ENCODE results near the gene DBI. TPM values are rescaled to one million over a fixed set of nuclear protein-coding genes. Genes with fewer than 3 reads are reported as not detected.

The DBI gene
- total RNA-seq, 6 donors from 2014 or later: 60.8 to 250 (median 159) TPM

DNA sequence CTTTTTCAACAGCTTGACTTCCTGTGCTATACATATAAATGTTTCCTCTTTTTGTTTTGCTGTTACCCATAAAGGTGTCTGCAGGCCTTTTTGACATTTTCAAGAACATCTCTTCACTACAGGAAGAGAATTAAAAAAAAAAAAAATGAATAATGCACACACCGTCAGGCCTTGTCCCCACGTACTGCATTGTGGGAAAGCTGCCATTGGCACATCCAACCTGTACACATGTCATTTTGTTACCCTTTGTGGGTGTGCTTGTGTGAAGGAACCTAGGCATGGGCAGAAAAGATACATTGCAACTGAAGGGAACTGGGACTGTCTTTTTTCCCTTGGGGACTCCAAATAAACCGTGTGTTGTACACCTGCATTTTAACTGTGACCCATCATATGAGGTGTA lies 48.1 kb downstream of the DBI start:
- H3K9me3 ChIP-seq: no peaks in the 10 kb centered on the region
- no peaks in the 10 kb centered on the region for H3K27me3 ChIP-seq
- TF ChIP-seq POLR2A (IDR thresholded peaks at IDR 0.05) (no peak), EP300 (IDR thresholded peaks at IDR 0.05) (no peak), POLR2AphosphoS5 (IDR thresholded peaks at IDR 0.05) (no peak)
- TF ChIP-seq, protein P1, sequence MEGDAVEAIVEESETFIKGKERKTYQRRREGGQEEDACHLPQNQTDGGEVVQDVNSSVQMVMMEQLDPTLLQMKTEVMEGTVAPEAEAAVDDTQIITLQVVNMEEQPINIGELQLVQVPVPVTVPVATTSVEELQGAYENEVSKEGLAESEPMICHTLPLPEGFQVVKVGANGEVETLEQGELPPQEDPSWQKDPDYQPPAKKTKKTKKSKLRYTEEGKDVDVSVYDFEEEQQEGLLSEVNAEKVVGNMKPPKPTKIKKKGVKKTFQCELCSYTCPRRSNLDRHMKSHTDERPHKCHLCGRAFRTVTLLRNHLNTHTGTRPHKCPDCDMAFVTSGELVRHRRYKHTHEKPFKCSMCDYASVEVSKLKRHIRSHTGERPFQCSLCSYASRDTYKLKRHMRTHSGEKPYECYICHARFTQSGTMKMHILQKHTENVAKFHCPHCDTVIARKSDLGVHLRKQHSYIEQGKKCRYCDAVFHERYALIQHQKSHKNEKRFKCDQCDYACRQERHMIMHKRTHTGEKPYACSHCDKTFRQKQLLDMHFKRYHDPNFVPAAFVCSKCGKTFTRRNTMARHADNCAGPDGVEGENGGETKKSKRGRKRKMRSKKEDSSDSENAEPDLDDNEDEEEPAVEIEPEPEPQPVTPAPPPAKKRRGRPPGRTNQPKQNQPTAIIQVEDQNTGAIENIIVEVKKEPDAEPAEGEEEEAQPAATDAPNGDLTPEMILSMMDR (IDR thresholded peaks at IDR 0.05): no peak

GRCh38 chr2:119415630-119416029 lies 48.9 kb downstream of the DBI start:
- Histone ChIP-seq H3K36me3 (no peaks in the 10 kb centered on the region), H3K27me3 (no peaks in the 10 kb centered on the region), H3K4me3 (no peak overlapping the region), H3K27ac (no peak overlapping the region), H3K9me3 (no peaks in the 10 kb centered on the region), H3K4me1 (no peaks in the 10 kb centered on the region)
- DNase-seq (no peak), ATAC-seq (ENCODE audit: low FRiP score in 2 of 2) (no peak)
- WGBS, 2 donors: 85 to 92% methylated on average over 1 of the region's 1 CpG
- no peak for TF ChIP-seq POLR2A (IDR thresholded peaks at IDR 0.05)
- TF ChIP-seq, protein P1 (IDR thresholded peaks at IDR 0.05): no peak

More for the DNA sequence above, 48.1 kb downstream of the DBI start:
- 79 to 89% methylated on average over 3 of the region's 3 CpGs for WGBS, 2 donors
- Histone ChIP-seq H3K27ac (no peak overlapping the region), H3K4me1 (no peaks in the 10 kb centered on the region), H3K4me3 (no peak overlapping the region), H3K36me3 (no peaks in the 10 kb centered on the region)
- ATAC-seq (ENCODE audit: low FRiP score in 2 of 2) (no peak), DNase-seq (no peak)

GRCh38 chr2:119416299-119416923 lies 49.6 kb downstream of the DBI start:
- no peak overlapping the region for H3K4me3 ChIP-seq
- WGBS, 2 donors: 87 to 94% methylated on average over 4 of the region's 4 CpGs
- ATAC-seq (ENCODE audit: low FRiP score in 2 of 2): no peak

DNA sequence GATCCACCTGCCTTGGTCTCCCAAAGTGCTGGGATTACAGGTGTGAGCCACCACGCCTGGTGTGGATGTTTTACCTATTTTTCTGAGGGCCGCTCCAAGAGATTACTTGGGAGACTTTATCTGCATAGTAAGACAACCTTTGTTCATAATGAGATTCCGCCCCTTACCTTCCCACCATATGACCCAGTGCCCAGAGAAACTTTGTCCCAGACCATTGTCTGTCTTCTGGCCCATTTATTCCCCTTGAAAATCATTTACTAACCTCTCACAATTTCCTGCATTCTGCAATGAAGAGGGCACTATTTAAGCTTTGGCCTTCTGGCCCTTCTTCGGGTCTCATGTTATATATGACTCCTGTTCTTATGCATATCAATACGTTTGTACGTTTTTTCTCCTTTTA lies 51.1 kb downstream of the DBI start:
- Histone ChIP-seq H3K27me3 (no peaks in the 10 kb centered on the region), H3K4me3 (no peak overlapping the region), H3K9me3 (no peaks in the 10 kb centered on the region), H3K27ac (no peak overlapping the region), H3K36me3 (no peaks in the 10 kb centered on the region), H3K4me1 (no peaks in the 10 kb centered on the region)
- DNase-seq (no peak), ATAC-seq (ENCODE audit: low FRiP score in 2 of 2) (no peak)
- 96% methylated on average over 6 of the region's 6 CpGs for WGBS, 2 donors
- TF ChIP-seq, protein P1 (IDR thresholded peaks at IDR 0.05): no peak
- TF ChIP-seq EP300 (IDR thresholded peaks at IDR 0.05) (no peak), POLR2AphosphoS5 (IDR thresholded peaks at IDR 0.05) (no peak), POLR2A (IDR thresholded peaks at IDR 0.05) (no peak)

More at GRCh38 chr2:119416299-119416923, 49.6 kb downstream of the DBI start:
- Histone ChIP-seq H3K36me3 (no peaks in the 10 kb centered on the region), H3K27ac (no peak overlapping the region), H3K27me3 (no peaks in the 10 kb centered on the region), H3K4me1 (no peaks in the 10 kb centered on the region), H3K9me3 (no peaks in the 10 kb centered on the region)
- DNase-seq: no peak
- TF ChIP-seq POLR2AphosphoS5 (IDR thresholded peaks at IDR 0.05) (no peak), EP300 (IDR thresholded peaks at IDR 0.05) (no peak), POLR2A (IDR thresholded peaks at IDR 0.05) (no peak)
- TF ChIP-seq, protein P1 (IDR thresholded peaks at IDR 0.05): no peak

- Histone ChIP-seq H3K9me3 (no peaks in the 10 kb centered on the region), H3K27ac (no peak overlapping the region), H3K36me3 (no peaks in the 10 kb centered on the region), H3K4me1 (no peaks in the 10 kb centered on the region), H3K4me3 (no peak overlapping the region), H3K27me3 (no peaks in the 10 kb centered on the region)
- ATAC-seq (ENCODE audit: low FRiP score in 2 of 2) (no peak), DNase-seq (no peak)
- 97 to 100% methylated on average over 1 of the region's 1 CpG for WGBS, 2 donors
- TF ChIP-seq, protein P1 (IDR thresholded peaks at IDR 0.05): no peak
- TF ChIP-seq POLR2AphosphoS5 (IDR thresholded peaks at IDR 0.05): no peak
- no peak for TF ChIP-seq EP300 (IDR thresholded peaks at IDR 0.05)
- TF ChIP-seq POLR2A (IDR thresholded peaks at IDR 0.05): no peak
Observed at GRCh38 chr2:119419065-119419464, 52.3 kb downstream of the DBI start.
